IMR-90 (cell line): ENCODE results near the gene ZNF532. TPM values are rescaled to one million over a fixed set of nuclear protein-coding genes. Genes with fewer than 3 reads are reported as not detected.

Source experiments
- ATAC-seq: fragments of 200-7000 bp; cut with Tn5 transposase; 2 replicates; pipeline ENCODE4 v1.9.1; 2020; ENCODE audit warnings: low read depth, mild to moderate bottlenecking, moderate library complexity
- BruUV-seq: library from RNA; stranded (reverse); fragments of 400-500 nt; replicated peaks from 2 replicates; lab custom pipeline; 2021; lab: Mats Ljungman, UMichigan
- CTCF ChIA-PET: fragments of 300-600 bp; formaldehyde crosslinking; extraction: SDS; loops from one replicate; lab custom pipeline; 2021; ENCODE audit warnings: antibody characterized with exemption; lab: Yijun Ruan, JAX
- POLR2A ChIA-PET: fragments of 300-600 bp; sonication (Branson Sonifier 250); formaldehyde crosslinking; loops from one replicate; lab custom pipeline; 2022; ENCODE audit warnings: antibody characterized with exemption; ENCODE audit not compliant: unreplicated experiment; lab: Charles Lee
- DNase-seq: peaks from one replicate; pipeline ENCODE4 v3.0.0; 2013
- H2AFZ ChIP-seq: replicated peaks from 2 replicates; pipeline ENCODE3; 2013; ENCODE audit warnings: low read length, mild to moderate bottlenecking; ENCODE audit not compliant: poor library complexity
- H2AK5ac ChIP-seq: 2 replicates; pipeline ENCODE4 v1.6.1; 2013; ENCODE audit warnings: low read depth, low read length, inconsistent platforms
- H2AK9ac ChIP-seq: replicated peaks from 2 replicates; pipeline ENCODE3; 2013; ENCODE audit warnings: mild to moderate bottlenecking, low read depth, low read length, moderate library complexity; ENCODE audit not compliant: poor library complexity
- H2BK120ac ChIP-seq: 2 replicates; pipeline ENCODE4 v1.6.1; 2013; ENCODE audit warnings: low read depth, low read length, inconsistent platforms
- H2BK15ac ChIP-seq: 3 replicates; pipeline ENCODE4 v1.6.1; 2013; ENCODE audit warnings: low read depth, low read length, inconsistent platforms
- H2BK20ac ChIP-seq: 2 replicates; pipeline ENCODE4 v1.6.1; 2013; ENCODE audit warnings: low read depth, mild to moderate bottlenecking, inconsistent platforms, low read length, moderate library complexity
- H2BK5ac ChIP-seq: 2 replicates; pipeline ENCODE4 v1.6.1; 2013; ENCODE audit warnings: mild to moderate bottlenecking, low read depth, low read length, inconsistent platforms; ENCODE audit not compliant: poor library complexity, severe bottlenecking
- H3K14ac ChIP-seq: replicated peaks from 2 replicates; pipeline ENCODE4 v1.6.1; 2013; ENCODE audit warnings: low read depth, low read length, inconsistent platforms
- H3K18ac ChIP-seq: 2 replicates; pipeline ENCODE4 v1.6.1; 2013; ENCODE audit warnings: low read depth, low read length, control low read depth
- H3K23ac ChIP-seq: 2 replicates; pipeline ENCODE4 v1.6.1; 2013; ENCODE audit warnings: low read depth, low read length, inconsistent platforms
- H3K27ac ChIP-seq: 2 replicates; pipeline ENCODE4 v1.5.1; 2013; ENCODE audit warnings: mild to moderate bottlenecking, control low read depth, low read length; ENCODE audit not compliant: insufficient read depth
- H3K27me3 ChIP-seq: 2 replicates; pipeline ENCODE4 v1.6.1; 2013; ENCODE audit warnings: low read length; ENCODE audit not compliant: control insufficient read depth, insufficient read depth
- H3K36me3 ChIP-seq: 2 replicates; pipeline ENCODE4 v1.6.1; 2013; ENCODE audit warnings: low read length, mixed read lengths; ENCODE audit not compliant: control insufficient read depth, insufficient read depth
- H3K4ac ChIP-seq: 2 replicates; pipeline ENCODE4 v1.6.1; 2013; ENCODE audit warnings: low read depth, low read length, inconsistent platforms
- H3K4me1 ChIP-seq: 2 replicates; pipeline ENCODE4 v1.6.1; 2013; ENCODE audit warnings: low read length, mixed read lengths; ENCODE audit not compliant: control insufficient read depth, insufficient read depth
- H3K4me2 ChIP-seq: 2 replicates; pipeline ENCODE4 v1.6.1; 2013; ENCODE audit warnings: low read depth, mild to moderate bottlenecking, control low read depth, low read length, moderate library complexity
- H3K4me3 ChIP-seq: 2 replicates; pipeline ENCODE4 v1.5.1; 2013; ENCODE audit warnings: low read depth, mild to moderate bottlenecking, control low read depth, low read length, moderate library complexity; ENCODE audit not compliant: insufficient read depth
- H3K56ac ChIP-seq: 2 replicates; pipeline ENCODE4 v1.6.1; 2013; ENCODE audit warnings: low read length, inconsistent platforms; ENCODE audit not compliant: insufficient read depth; ENCODE audit errors: extremely low read depth
- H3K79me1 ChIP-seq, 2 experiments: 2 replicates each; pipeline ENCODE4 v1.6.1; 2013; ENCODE audit warnings: low read length in 2 of 2, inconsistent platforms in 1 of 2, low read depth in 1 of 2
- H3K9ac ChIP-seq: 2 replicates; pipeline ENCODE4 v1.6.1; 2013; ENCODE audit warnings: low read depth, low read length, control low read depth
- H3K9me1 ChIP-seq: 2 replicates; pipeline ENCODE4 v1.6.1; 2013; ENCODE audit warnings: low read length, inconsistent platforms; ENCODE audit not compliant: insufficient read depth
- H3K9me3 ChIP-seq: 2 replicates; pipeline ENCODE4 v1.6.1; 2013; ENCODE audit warnings: low read length; ENCODE audit not compliant: control insufficient read depth, insufficient read depth
- H4K20me1 ChIP-seq: 2 replicates; pipeline ENCODE4 v1.6.1; 2013; ENCODE audit warnings: low read length, inconsistent platforms; ENCODE audit not compliant: insufficient read depth
- H4K5ac ChIP-seq: 2 replicates; pipeline ENCODE4 v1.6.1; 2013; ENCODE audit warnings: mild to moderate bottlenecking, low read depth, low read length, control low read depth
- H4K8ac ChIP-seq, 2 experiments: 2 replicates each; pipeline ENCODE4 v1.6.1; 2013; ENCODE audit warnings: low read depth in 2 of 2, low read length in 2 of 2, control low read depth in 1 of 2, inconsistent platforms in 1 of 2
- H4K91ac ChIP-seq: 2 replicates; pipeline ENCODE4 v1.6.1; 2013; ENCODE audit warnings: low read depth, low read length, inconsistent platforms; ENCODE audit not compliant: insufficient read depth
- CEBPB ChIP-seq: IDR thresholded peaks from 2 replicates; pipeline ENCODE4 v1.6.1; 2012; ENCODE audit warnings: low read depth, low read length, improper control_type of control experiment
- CHD1 ChIP-seq: IDR thresholded peaks from 2 replicates; pipeline ENCODE4 v1.6.1; 2012; ENCODE audit warnings: low read depth, low read length, improper control_type of control experiment
- ELK1 ChIP-seq: fragments of 150-350 bp; IDR thresholded peaks from 2 replicates; pipeline ENCODE4 v1.6.1; 2016; ENCODE audit warnings: low read depth, mild to moderate bottlenecking, low read length, moderate library complexity, borderline replicate concordance
- MAFK ChIP-seq: IDR thresholded peaks from 2 replicates; pipeline ENCODE4 v1.6.1; 2012; ENCODE audit warnings: low read depth, low read length, improper control_type of control experiment
- MXI1 ChIP-seq: IDR thresholded peaks from 2 replicates; pipeline ENCODE4 v1.6.1; 2012; ENCODE audit warnings: low read depth, mild to moderate bottlenecking, low read length, moderate library complexity, borderline replicate concordance
- NFE2L2 ChIP-seq: fragments of 150-350 bp; IDR thresholded peaks from 2 replicates; pipeline ENCODE4 v1.6.1; 2016; ENCODE audit warnings: low read depth, mild to moderate bottlenecking, low read length
- POLR2A ChIP-seq: IDR thresholded peaks from 2 replicates; pipeline ENCODE4 v1.6.1; 2012; ENCODE audit warnings: mild to moderate bottlenecking, low read depth, low read length
- RAD21 ChIP-seq: IDR thresholded peaks from 2 replicates; pipeline ENCODE4 v1.6.1; 2012; ENCODE audit warnings: low read length, improper control_type of control experiment
- RCOR1 ChIP-seq: IDR thresholded peaks from 2 replicates; pipeline ENCODE4 v1.6.1; 2012; ENCODE audit warnings: mild to moderate bottlenecking, low read length, improper control_type of control experiment; ENCODE audit not compliant: insufficient replicate concordance
- USF2 ChIP-seq: fragments of 150-350 bp; IDR thresholded peaks from 2 replicates; pipeline ENCODE4 v1.6.1; 2017; ENCODE audit warnings: mild to moderate bottlenecking, antibody characterized with exemption, low read length, low read depth
- WGBS, 2 experiments: methylation state at CpG; one replicate each; pipeline versions ENCODE4 v1.1.5 to v1.1.7; 2013; ENCODE audit warnings: missing lambda C conversion rate in 2 of 2; ENCODE audit not compliant: insufficient read length in 1 of 2; ENCODE audit errors: extremely low coverage in 2 of 2; 5-methylcytosine and 5-hydroxymethylcytosine counted together
- dilution Hi-C: fragments of 300-500 bp; cut with HindIII; formaldehyde crosslinking; loops from one replicate; pipeline ENCODE4 v1.14.3; 2018; ENCODE audit warnings: low sequenced_read_pairs; ENCODE audit not compliant: unreplicated experiment
- in situ Hi-C: fragments of 300-500 bp; cut with MboI; formaldehyde crosslinking; loops from 3 replicates; pipeline ENCODE4 v1.14.3; 2019; ENCODE audit warnings: low sequenced_read_pairs, inconsistent platforms, mixed read lengths
- intact Hi-C: fragments of 100-400 bp; cut with micrococcal nuclease; formaldehyde crosslinking; loops from 2 replicates; pipeline ENCODE4 v1.10.0; 2022
- polyA plus RNA-seq, 3 experiments: library from polyadenylated mRNA; depleted of rRNA; stranded (reverse); fragments of >200 nt; gene quantifications; 2 replicates each; pipeline ENCODE4 v1.2.3, GENCODE V29; 2012; ENCODE audit warnings: low replicate concordance in 1 of 3
- total RNA-seq: library from RNA; depleted of rRNA; stranded (reverse); fragments of >200 nt; gene quantifications from 2 replicates; pipeline ENCODE4 v1.2.3, GENCODE V29; 2012

ZNF532 gene
- total and polyA plus RNA-seq, 2 of the 4 experiments (the other 2 are of a cell fraction) = 29.9 to 45.8 TPM

- no peak overlapping the region for H3K23ac ChIP-seq
- no peaks in the 10 kb centered on the region for H4K20me1 ChIP-seq
- no peak for TF ChIP-seq NFE2L2
- no peak for TF ChIP-seq USF2
- TF ChIP-seq POLR2A = no peak
- no peak for TF ChIP-seq CEBPB
- TF ChIP-seq MXI1 = no peak
- no peak for TF ChIP-seq CHD1
- no peak for TF ChIP-seq RCOR1
- no peak for TF ChIP-seq MAFK
- no peak for TF ChIP-seq ELK1
- no peak for TF ChIP-seq RAD21
- intact Hi-C loops = no loop called here
- H4K8ac ChIP-seq = no peak overlapping the region
- H3K9ac ChIP-seq = no peak overlapping the region
- no peak overlapping the region for H2BK5ac ChIP-seq
- no peak overlapping the region for H4K5ac ChIP-seq
- H3K4me1 ChIP-seq = peaks cover 8% of the 10 kb centered on the region
- H2BK120ac ChIP-seq = no peak overlapping the region
- BruUV-seq = no TSS peak
- H2BK20ac ChIP-seq = no peak overlapping the region
- H3K14ac ChIP-seq = no peak overlapping the region
- no peak overlapping the region for H3K4me3 ChIP-seq
- H3K9me1 ChIP-seq = peaks cover 9% of the 10 kb centered on the region
- H2BK15ac ChIP-seq = no peak overlapping the region
- no peaks in the 10 kb centered on the region for H3K27me3 ChIP-seq
- H3K4me2 ChIP-seq = no peak overlapping the region
- no peak overlapping the region for H3K4ac ChIP-seq
- no peak overlapping the region for H2AFZ ChIP-seq
- no peak overlapping the region for H2AK9ac ChIP-seq
- peak overlapping the region; percentile 43; the same call in 1 of the 2 replicates for H2AK5ac ChIP-seq
- H3K27ac ChIP-seq = no peak overlapping the region
- WGBS, 2 experiments = no CpG with 5 or more reads among the region's 7 CpGs
- no peaks in the 10 kb centered on the region for H3K79me1 ChIP-seq
- dilution Hi-C loops = no loop called here
- no peak for DNase-seq
- no peak overlapping the region for H4K91ac ChIP-seq
- H3K9me3 ChIP-seq = peaks cover 6% of the 10 kb centered on the region; the same call in 1 of the 2 replicates
- CTCF ChIA-PET = interaction anchor here (0.7 kb wide), 1 partner anchor 103 kb away, joined by 3 read pairs; no protein-coding TSS in a partner anchor
- ATAC-seq = no peak
- in situ Hi-C loops = no loop called here
- POLR2A ChIA-PET = no interaction called here
- no peak overlapping the region for H3K56ac ChIP-seq
- no peak overlapping the region for H3K18ac ChIP-seq
- no peaks in the 10 kb centered on the region for H3K36me3 ChIP-seq
Measured at GRCh38 chr18:59002974-59003594, 138.4 kb downstream of the ZNF532 start.
